OCI-LY7 (cell line): ENCODE data around the gene KLC1. TPM values are rescaled to one million over a fixed set of nuclear protein-coding genes. Genes with fewer than 3 reads are reported as not detected.

ENCODE experiments used
- BruUV-seq: library from RNA; stranded (reverse); fragments of 400-500 nt; replicated peaks from 2 replicates; lab custom pipeline; 2021; lab: Mats Ljungman, UMichigan
- CTCF ChIA-PET: fragments of 300-600 bp; sonication (Branson Sonifier 250); formaldehyde crosslinking; loops from one replicate; lab custom pipeline; 2022; ENCODE audit warnings: antibody characterized with exemption; ENCODE audit not compliant: unreplicated experiment; lab: Charles Lee
- POLR2A ChIA-PET: fragments of 300-600 bp; sonication (Branson Sonifier 250); formaldehyde crosslinking; loops from one replicate; lab custom pipeline; 2022; ENCODE audit warnings: antibody characterized with exemption; lab: Charles Lee
- DNase-seq: peaks from one replicate; pipeline ENCODE4 v3.0.0-alpha.2; 2015; ENCODE audit warnings: low spot score
- H2AFZ ChIP-seq: fragments of 200-600 bp; sonication (generic), shearing (Covaris generic); 2 replicates; pipeline ENCODE4 v1.6.1; 2014; ENCODE audit warnings: mild to moderate bottlenecking, antibody characterized with exemption, low read length, moderate library complexity
- H3K27ac ChIP-seq: fragments of 200-600 bp; sonication (generic); 2 replicates; pipeline ENCODE4 v1.5.1; 2014; ENCODE audit warnings: mixed run types, low read depth, mild to moderate bottlenecking, moderate library complexity, low read length, inconsistent platforms; ENCODE audit not compliant: poor library complexity, severe bottlenecking
- H3K36me3 ChIP-seq: fragments of 200-600 bp; sonication (generic); 2 replicates; pipeline ENCODE4 v1.6.1; 2014; ENCODE audit warnings: mild to moderate bottlenecking, antibody characterized with exemption, low read length, moderate library complexity, mixed read lengths; ENCODE audit not compliant: insufficient read depth
- H3K4me1 ChIP-seq: fragments of 200-600 bp; sonication (generic); 2 replicates; pipeline ENCODE4 v1.5.1; 2014; ENCODE audit warnings: mild to moderate bottlenecking, low read length; ENCODE audit not compliant: insufficient read depth, poor library complexity, severe bottlenecking
- H3K4me2 ChIP-seq: fragments of 200-600 bp; sonication (generic); 2 replicates; pipeline ENCODE4 v1.6.1; 2014; ENCODE audit warnings: mild to moderate bottlenecking, low read length
- H3K4me3 ChIP-seq: fragments of 200-600 bp; sonication (generic); 2 replicates; pipeline ENCODE4 v1.5.1; 2014; ENCODE audit warnings: mild to moderate bottlenecking, low read depth, low read length; ENCODE audit not compliant: poor library complexity, severe bottlenecking
- H3K79me2 ChIP-seq: fragments of 200-600 bp; sonication (generic); 2 replicates; pipeline ENCODE4 v1.6.1; 2016; ENCODE audit warnings: low read depth, mild to moderate bottlenecking, low read length, moderate library complexity, mixed read lengths; ENCODE audit not compliant: insufficient read depth
- H3K9me2 ChIP-seq: fragments of 200-600 bp; sonication (generic); 2 replicates; pipeline ENCODE4 v1.6.1; 2016; ENCODE audit warnings: mild to moderate bottlenecking, low read length, mixed read lengths; ENCODE audit not compliant: insufficient read depth
- H3K9me3 ChIP-seq: fragments of 200-600 bp; sonication (generic); 2 replicates; pipeline ENCODE4 v1.6.1; 2014; ENCODE audit warnings: mild to moderate bottlenecking, mixed run types, low read length, mixed read lengths
- H4K20me1 ChIP-seq: fragments of 200-600 bp; sonication (generic); 2 replicates; pipeline ENCODE4 v1.6.1; 2014; ENCODE audit warnings: mild to moderate bottlenecking, antibody characterized with exemption, low read length, moderate library complexity, mixed read lengths; ENCODE audit not compliant: insufficient read depth
- CTCF ChIP-seq: fragments of 200-600 bp; sonication (generic); conservative IDR thresholded peaks from 2 replicates; pipeline ENCODE4 v1.5.1; 2014; ENCODE audit warnings: mild to moderate bottlenecking, antibody characterized with exemption, low read length, moderate library complexity, mixed read lengths
- EZH2phosphoT487 ChIP-seq: fragments of 200-600 bp; sonication (generic); IDR thresholded peaks from 2 replicates; pipeline ENCODE4 v1.6.1; 2018; ENCODE audit warnings: low read depth, borderline replicate concordance, mild to moderate bottlenecking, mixed run types, antibody characterized with exemption, low read length, moderate library complexity, mixed read lengths
- intact Hi-C: fragments of 100-400 bp; cut with micrococcal nuclease; formaldehyde crosslinking; loops from one replicate; pipeline ENCODE4 v1.10.0; 2022; ENCODE audit not compliant: unreplicated experiment
- total RNA-seq, 2 experiments: library from RNA; depleted of rRNA in 1 of 2; stranded (reverse); fragments of >200 nt in 1 of 2; shearing (Covaris generic) in 1 of 2; gene quantifications; 2 replicates each; pipeline ENCODE4 v1.2.3, GENCODE V29; 2014 to 2022

KLC1 gene
- total RNA-seq, 2 experiments from 2014 or later = 147 to 157 TPM

GRCh38 chr14:103731481-103731880, 102.5 kb downstream of the KLC1 start:
- H3K4me2 ChIP-seq = no peak overlapping the region
- H3K9me3 ChIP-seq = no peaks in the 10 kb centered on the region
- no peak for TF ChIP-seq CTCF
- TF ChIP-seq EZH2phosphoT487 = no peak
- H2AFZ ChIP-seq = no peak overlapping the region
- no peak for DNase-seq
- no peak overlapping the region for H3K4me3 ChIP-seq
- H3K27ac ChIP-seq = no peak overlapping the region
- H3K9me2 ChIP-seq = no peaks in the 10 kb centered on the region
- intact Hi-C loops = no loop called here
- CTCF ChIA-PET = interaction anchor here (0.7 kb wide), 1 partner anchor 33 kb away, joined by 5 read pairs; no protein-coding TSS in a partner anchor
- no peaks in the 10 kb centered on the region for H3K4me1 ChIP-seq
- H3K79me2 ChIP-seq = no peaks in the 10 kb centered on the region
- BruUV-seq = no TSS peak
- peaks cover 34% of the 10 kb centered on the region for H3K36me3 ChIP-seq
- H4K20me1 ChIP-seq = no peaks in the 10 kb centered on the region
- POLR2A ChIA-PET = no interaction called here

- H2AFZ ChIP-seq = no peak overlapping the region
- H4K20me1 ChIP-seq = no peaks in the 10 kb centered on the region
- ChIA-PET POLR2A (interaction anchor here (0.6 kb wide), 1 partner anchor 52 kb away, joined by 3 read pairs; no protein-coding TSS in a partner anchor), CTCF (interaction anchor here (0.7 kb wide), 1 partner anchor 32 kb away, joined by 5 read pairs; no protein-coding TSS in a partner anchor)
- H3K4me1 ChIP-seq = no peaks in the 10 kb centered on the region
- H3K79me2 ChIP-seq = no peaks in the 10 kb centered on the region
- H3K4me3 ChIP-seq = no peak overlapping the region
- peaks cover 34% of the 10 kb centered on the region for H3K36me3 ChIP-seq
- intact Hi-C loops = no loop called here
- no peak overlapping the region for H3K4me2 ChIP-seq
- no peaks in the 10 kb centered on the region for H3K9me2 ChIP-seq
- TF ChIP-seq CTCF = no peak
- no peak for TF ChIP-seq EZH2phosphoT487
- BruUV-seq = no TSS peak
- no peak overlapping the region for H3K27ac ChIP-seq
- no peaks in the 10 kb centered on the region for H3K9me3 ChIP-seq
- no peak for DNase-seq
Observed at GRCh38 chr14:103731916-103732867, 103.2 kb downstream of the KLC1 start.
